Activated CD4-positive, alpha-beta T cell treated with anti-CD3 and anti-CD28 coated beads, Interleukin-2, amount 50 U/mL, for 24 hours (primary cell): ENCODE results near the gene TBC1D23.
"Not testable (repeated sequence)": the region's sequence is repeated elsewhere in the genome, so short reads cannot be mapped to it uniquely, and the experiment has no call there.

ENCODE experiments used
- DNase-seq, 2 donors: peaks; one replicate each; pipeline ENCODE4 v3.0.0-alpha.2; 2020; ENCODE audit warnings: low read depth in 1 of 2, low spot score in 1 of 2

The TBC1D23 gene

DNA sequence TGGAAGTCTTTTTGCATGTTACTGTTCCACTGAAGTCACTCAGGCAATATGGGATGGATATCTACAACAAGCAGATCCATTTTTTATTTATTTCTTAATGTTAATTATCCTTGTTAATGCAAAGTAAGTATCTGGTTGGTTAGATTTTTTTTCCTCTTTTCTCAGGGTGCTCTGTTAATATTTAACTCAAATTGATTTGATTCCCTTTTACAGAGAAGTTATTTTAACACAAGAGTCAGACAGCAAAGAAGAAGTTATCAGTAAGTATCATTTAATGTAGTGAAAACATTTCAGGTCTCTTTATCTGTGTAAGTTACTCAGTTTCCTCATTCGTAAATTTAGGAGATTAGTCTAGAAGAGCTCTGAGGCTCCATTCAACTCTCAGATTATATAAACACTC, 34.3 kb downstream of the TBC1D23 start:
- DNase-seq: no peak

DNA sequence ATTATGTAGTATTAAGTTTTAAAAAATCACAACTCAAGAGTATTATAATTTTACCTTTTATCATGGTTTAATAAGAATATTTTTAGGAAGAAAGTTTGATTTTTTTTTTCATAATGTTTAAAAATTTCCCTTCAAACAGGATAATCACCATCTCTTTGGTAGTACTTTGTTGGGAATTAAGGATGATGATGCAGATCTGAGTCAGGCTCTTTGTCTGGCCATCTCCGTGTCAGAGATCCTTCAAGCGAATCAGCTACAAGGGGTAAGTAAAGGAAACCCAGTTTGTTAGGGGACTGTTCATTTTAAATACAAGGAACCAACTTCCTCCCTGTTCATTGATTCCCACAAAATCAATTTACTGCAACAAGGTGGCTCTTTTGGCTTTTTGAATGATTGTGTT, 37.0 kb downstream of the TBC1D23 start:
- no peak for DNase-seq

DNA sequence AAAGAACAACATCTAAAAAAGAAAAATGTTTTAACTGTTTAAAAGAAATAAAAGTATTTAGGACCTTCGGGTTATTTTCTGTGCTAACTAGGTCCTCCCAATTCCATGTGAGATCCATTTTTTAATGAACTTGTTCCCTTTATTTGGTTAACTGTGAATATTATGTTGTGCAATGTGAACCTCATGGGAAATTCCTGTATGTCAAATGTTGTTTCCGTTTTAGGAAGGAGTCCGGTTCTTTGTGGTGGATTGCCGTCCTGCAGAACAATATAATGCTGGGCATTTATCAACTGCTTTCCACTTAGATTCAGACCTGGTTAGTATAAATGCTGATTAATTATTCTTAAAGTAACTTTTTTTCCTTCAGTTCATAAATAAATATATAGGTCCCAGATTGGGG, 38.2 kb downstream of the TBC1D23 start:
- DNase-seq: no peak

DNA sequence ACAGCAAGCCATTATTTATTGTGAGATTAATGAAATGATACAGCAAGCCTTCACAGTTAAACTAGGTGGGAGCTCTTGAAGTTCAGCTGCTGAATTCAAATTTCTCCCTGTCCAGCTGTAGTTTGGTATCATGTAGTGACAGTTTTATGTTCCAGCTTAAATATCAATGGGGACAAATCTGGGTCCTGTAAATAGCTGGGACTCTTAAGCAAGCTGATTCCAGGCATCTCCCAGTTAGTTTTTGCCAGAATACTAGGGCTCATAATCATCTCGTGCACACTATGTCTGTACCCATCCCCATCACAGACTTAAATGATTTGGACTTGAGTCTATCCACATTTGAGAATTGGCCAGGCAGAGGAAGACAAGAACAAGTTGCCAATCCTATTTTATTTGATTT, 45.9 kb downstream of the TBC1D23 start:
- DNase-seq: no peak

DNA sequence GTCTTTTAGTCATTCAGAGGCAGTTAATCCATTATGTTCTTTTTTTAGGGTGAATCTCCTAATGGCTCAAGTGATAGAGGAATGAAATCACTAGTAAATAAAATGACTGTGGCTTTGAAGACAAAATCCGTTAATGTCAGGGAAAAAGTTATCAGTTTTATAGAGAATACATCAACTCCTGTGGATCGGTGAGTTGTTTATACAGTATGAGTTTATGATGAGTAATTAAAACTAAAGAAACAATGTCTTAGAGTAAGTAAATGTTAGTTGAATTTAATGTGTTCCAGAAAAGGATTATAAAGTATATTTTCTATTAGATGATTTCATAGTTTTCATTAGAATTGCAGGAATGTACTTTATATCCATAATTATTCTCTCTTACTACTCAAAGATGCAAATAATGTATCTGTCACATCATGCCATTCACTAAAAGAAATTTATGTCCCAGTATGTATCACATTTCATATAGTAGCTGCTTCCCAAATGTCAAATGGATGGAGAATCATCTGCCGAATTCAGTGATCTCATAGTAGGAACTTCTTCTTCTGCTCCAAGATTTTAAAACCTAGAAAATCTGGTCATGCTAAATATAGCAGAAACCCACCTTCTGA, 49.7 kb downstream of the TBC1D23 start:
- DNase-seq: no peak

DNA sequence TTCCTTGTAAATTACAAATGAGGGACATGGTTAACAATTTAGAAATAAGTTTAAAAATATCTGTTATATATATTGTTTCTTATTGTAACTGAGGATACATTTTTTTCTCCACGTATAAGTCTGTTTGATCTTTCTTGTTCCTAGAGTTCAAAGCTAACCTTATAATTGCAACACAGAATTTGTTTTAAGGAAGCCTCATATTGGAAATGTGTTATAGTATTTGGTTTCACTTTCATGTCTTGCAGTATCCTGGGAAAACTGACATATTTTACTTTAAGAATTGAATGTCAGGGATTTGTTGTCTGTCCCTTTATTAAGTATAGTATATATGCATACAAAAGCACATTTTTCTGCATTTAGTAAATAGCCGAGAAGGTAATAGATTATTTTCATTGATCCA, 50.2 kb downstream of the TBC1D23 start:
- no peak for DNase-seq

DNA sequence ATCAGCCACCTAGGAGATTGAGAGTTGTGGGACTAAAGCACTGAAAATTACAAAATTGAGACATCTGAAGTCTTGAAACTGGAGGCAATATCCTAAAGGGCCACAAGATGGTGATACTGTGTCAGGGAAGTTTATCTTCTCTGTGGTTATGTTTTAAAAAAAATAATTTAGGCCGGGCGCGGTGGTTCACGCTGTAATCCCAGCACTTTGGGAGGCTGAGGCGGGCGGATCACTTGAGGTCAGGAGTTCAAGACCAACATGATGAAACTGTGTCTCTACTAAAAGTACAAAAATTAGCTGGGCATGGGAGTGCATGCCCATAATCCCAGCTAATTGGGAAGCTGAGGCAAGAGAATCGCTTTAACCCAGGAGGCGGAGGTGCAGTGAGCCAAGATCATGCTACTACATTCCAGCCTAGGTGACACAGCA, 55.9 kb downstream of the TBC1D23 start:
- DNase-seq: peak in 1 of 2 donors; percentile 30

DNA sequence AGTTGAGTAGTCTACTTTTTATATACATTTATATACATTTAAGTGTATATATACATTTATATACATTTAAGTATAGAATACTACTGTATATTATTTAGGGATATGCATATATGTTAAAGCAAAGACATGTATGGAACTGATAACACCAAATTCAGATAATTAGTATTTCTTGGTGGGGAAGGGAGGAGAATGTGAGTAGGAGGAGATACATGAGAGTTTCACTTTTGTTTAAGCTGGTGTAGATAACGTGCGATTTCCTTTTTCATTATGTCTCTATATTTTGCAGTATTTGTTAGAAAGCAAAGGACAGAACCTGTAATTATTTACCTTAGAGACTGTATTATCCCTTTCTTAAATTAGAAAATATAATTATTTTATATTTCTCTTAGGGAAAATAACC, 57.1 kb downstream of the TBC1D23 start:
- no peak for DNase-seq

DNA sequence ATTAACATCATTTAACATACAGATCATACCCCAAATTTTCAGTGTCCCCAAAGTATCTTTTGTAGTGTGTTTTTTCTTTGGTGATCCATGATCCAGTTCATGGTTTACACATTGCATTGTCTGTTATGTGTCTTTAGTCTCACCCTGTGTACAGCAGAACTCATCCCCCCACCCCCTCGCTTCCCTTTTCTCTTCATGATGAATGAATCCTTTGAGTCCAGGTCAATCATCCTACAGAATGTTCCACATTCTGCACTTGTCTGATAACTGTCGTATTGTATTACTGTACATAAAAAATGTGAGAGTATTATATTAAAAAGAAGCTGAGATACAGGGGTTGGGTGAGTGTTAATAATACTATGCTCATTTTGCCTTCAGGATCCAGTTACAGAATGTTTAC, 59.2 kb downstream of the TBC1D23 start:
- no peak for DNase-seq

DNA sequence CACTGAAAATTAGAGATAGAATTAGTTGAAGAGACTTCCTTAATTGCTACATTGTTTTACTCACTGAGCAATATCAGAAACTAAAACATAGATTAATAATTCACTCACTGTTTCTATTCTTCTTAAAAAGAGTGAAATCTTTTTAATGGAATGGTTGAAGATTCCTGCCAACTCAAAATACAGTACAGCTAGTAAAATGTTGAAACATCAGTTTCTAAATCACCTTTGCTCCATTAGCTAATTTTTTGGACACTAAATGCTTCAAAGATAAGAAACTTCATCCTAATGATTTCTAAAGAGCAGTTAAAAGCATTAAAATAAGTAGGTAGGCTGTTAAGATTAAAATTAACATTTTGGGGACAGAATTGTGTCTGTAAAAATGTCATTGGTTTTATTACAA, 63.3 kb downstream of the TBC1D23 start:
- DNase-seq: no peak

DNA sequence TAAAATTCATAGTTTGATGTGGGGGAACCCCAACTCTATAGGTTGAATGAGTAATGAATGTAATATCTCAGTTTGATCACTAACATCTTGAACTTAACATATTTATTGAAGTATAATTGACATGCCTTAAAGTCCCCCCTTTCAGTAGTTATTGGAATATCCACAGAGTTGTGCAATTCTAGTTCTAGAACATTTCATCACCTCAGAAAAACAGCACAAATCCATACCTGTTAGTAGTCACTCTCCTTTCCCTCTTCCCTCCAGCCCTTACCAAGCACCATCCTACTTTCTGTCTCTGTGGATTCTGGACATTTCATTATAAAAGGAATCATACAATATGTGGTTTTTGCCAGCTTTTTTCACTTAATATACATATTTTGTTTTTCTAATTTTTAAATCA, 65.0 kb downstream of the TBC1D23 start:
- no peak for DNase-seq

DNA sequence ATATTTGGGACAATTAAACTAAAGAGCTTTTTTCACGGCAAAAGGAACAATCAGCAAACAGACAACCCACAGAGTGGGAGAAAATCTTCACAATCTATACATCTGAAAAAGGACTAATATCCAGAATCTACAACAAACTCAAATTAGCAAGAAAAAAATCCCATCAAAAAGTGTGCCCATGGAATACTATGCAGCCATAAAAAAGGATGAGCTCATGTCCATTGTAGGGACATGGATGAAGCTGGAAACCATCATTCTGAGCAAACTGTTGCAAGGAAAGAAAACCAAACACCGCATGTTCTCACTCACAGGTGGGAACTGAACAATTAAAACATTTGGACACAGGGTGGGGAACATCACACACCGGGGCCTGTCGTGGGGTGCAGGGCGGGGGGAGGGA, 66.6 kb downstream of the TBC1D23 start:
- not testable (repeated sequence) for DNase-seq

DNA sequence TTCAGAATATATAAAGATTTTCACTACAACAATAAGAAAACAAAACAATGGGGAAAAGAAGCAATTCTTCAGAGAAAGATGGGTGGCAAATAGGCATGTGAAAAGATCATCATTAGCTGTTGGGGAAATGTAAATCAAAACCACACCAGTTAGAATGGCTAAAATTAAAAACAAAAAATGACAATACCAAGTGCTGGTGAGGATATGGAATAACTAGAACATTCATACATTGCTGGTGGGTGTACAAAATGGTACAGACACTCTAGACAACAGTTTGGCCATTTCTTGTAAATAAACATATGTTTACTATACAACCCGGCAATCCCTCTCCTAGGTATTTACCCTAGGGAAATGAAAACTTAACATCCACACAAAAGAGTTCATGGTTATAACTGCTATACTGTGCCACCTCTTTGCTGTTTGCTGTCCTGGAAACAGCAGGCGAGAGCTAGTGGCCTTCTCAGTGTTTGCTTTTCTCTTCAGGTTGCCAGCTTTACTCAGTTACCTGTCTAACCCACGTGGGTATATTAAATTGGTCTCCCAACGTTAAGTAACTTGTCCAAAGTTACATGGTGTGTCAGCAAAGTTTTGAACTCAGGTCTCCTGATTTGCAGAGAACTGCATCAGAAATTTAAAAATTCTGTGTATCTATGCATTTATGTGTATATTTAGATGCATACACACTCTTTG, 69.2 kb downstream of the TBC1D23 start:
- DNase-seq: no peak

DNA sequence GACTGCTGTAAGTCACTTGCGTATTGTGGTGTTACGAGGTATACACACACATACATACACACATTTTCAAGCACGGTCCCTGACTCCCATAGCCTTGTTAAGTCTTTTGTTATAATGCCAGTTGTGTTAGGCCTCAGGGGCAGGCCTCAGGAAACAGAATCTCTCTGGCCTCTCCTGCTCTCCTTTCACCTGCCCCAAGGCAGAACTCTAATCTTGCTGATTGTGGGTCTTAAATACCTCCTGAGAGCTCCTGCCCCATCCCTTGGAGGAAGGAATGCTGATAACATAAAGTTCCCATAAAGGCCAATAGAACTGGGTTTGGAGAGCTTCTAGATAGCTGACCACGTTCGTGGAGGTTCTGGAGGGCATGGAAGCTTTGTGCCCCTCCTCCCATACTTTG, 69.9 kb downstream of the TBC1D23 start:
- no peak for DNase-seq

DNA sequence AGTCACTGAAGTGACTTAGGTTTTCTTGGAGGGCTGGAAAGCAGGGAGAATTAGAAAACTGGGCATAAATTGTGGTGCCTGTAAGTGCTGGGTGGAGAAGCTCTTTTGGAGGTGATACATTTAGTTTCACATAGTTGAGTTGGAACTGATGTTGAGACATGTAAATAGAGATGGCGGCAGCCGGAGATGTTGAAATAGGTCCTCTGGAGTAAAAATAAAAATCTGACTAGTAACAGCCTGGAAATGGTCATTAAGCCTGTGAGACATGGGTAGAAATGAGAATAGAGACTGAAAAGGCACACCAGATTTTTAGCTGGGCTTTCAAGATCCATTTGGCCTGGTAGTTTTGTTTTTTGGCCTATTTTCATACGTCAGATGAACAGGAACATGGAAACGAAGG, 70.9 kb downstream of the TBC1D23 start:
- no peak for DNase-seq

DNA sequence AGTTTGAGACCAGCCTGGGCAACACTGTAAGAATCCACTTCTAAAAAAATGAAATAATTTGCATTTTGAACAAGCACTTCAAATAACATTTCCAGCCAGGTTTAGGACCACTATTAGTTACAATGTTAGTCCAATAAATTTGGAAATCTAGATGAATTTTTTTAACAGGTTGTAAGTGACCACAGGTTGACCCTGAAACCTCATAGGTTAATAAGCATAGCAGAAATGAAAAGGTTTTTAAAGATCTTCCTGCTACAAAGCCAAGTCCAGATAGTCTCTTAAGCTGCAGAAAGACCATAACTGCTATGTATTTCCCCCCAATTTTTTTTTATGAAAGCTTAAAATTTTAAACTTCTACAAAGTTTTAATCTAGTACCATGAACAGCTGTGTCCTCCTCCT, 72.3 kb downstream of the TBC1D23 start:
- DNase-seq: no peak

DNA sequence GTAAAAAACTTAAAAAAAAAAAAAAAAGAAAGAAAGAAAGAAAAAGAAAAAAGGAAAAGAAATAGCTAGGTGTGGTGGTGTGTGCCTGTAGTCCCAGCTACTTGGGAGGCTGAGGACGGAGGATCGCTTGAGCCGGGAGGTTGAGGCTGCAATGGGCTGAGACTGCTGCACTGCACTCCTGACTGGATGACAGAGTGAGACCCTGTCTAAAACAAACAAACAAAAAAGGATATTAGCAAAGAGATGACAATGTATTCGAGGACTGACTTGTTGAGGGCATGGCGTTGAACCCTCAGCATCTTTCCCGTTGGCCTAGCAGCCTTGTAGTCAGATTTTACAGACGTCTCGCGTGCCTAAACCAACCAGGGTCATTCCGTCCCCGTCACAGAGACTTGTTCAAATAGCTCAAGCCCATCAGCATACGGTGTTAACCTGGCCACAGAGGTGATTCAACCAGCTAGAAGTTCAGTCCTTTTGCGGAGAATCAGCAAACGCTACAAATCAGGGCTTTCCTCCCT, 73.2 kb downstream of the TBC1D23 start:
- DNase-seq: no peak

DNA sequence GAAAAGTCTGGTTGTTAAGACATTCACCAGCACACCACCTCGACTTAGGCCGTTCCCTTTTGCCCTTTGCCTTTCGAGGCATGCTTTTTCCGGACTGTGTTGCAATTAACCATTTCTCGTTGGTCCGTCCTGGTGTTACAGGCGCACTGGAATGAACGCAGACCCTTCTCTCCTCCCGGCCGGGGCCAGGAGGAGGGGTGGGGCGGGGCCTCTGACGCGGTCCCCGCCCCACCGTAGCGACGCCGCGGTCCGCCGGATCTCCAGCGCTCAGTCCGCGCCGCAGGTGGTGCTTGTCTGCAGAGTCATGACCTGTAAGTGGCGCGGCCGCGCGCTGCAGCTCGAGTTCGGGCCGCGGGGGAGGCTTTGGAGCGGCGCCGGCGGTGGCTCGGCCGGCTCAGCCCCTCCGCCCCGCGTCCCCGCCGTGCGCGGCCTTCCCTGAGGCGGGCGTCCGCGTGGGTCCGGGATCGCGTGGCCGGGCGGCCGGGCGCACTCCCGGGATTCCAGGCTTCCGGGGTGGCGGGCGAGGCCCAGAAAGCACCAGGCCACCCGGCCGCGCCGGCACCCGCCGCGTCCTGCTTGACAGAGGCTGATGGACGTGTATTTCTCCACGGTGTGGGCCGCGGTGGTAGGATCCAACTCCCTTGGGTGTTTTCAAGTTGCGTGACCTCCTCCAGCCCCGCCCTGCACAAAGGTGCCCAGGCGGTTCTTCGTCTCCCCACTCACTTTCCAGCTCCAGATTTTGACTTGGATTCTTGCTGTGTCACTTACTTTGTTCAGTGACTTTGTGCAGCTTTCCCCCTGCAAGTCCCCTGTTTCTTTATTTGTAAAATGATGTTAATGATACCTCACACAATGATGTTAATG, 73.9 kb downstream of the TBC1D23 start, which contains the start of gene NIT2:
Gene NIT2 (plus strand): TSS at position 270 of the 864 bp plus-strand sequence. CDS start 35 bp downstream, at position 305.
- peak; percentile 54 to 74 for DNase-seq

DNA sequence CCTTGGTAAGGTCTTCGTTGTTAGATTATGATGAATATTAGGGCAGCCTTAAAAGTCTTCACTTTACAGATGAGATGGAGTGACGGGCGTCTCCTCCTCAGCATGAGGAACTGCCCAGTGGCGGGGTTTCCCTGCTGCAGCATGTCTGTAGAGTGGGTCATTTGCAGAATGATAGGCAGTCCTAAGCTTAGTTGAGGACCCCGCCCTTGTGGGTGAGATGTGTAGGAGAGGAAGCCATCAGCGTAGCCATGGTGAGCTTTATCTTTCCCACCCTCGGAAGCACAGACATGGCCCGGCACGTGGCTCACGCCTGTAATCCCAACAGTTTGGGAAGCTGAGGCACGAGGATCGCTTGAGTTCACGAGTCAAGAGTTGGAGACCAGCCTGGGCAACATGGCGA, 74.6 kb downstream of the TBC1D23 start:
- DNase-seq: peak in 1 of 2 donors; percentile 2

DNA sequence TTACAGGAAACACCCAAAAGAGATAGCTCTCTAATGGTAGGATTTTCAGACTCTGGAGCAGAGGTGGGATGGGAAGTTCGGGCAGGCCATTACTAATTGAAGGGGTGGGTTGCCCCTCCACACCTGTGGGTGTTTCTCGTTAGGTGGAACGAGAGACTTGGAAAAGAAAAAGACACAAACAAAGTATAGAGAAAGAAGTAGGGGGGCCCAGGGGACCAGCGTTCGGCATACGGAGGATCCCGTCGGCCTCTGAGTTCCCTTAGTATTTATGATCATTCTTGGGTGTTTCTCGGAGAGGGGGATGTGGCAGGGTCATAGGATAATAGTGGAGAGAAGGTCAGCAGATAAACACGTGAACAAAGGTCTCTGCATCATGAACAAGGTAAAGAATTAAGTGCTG, 75.4 kb downstream of the TBC1D23 start:
- DNase-seq: not testable (repeated sequence)

DNA sequence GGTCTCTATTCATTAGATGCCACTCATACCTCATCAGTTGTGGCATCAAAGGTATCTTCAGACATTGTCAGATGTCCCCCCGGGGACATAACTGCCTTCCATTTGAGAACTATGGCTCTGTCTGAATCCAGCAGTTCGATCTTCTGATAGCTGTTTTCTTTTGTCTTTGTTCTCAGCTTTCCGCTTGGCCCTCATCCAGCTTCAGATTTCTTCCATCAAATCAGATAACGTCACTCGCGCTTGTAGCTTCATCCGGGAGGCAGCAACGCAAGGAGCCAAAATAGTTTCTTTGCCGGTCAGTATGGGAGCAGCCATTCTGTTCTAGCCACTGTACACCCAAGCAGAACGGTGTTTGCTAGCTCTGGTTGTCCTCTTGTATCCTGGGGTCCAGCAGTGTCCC, 78.1 kb downstream of the TBC1D23 start:
- DNase-seq: no peak

DNA sequence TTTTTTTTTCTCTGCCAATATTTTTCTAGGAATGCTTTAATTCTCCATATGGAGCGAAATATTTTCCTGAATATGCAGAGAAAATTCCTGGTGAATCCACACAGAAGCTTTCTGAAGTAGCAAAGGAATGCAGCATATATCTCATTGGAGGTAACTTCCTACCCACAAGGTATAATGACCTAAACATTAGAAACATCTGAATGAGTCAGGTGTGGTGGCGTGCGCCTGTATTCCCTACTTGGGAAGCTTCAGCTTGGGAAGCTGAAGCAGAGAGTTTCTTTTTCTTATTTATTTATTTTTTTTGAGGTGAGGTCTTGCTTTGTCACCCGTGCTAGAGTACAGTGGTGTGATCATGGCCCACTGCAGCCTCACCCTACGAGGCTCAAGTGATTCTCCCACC, 79.0 kb downstream of the TBC1D23 start:
- no peak for DNase-seq
